Loucy (cell line): Measurements from ENCODE around the gene SUN5.

Experiments
- CTCF ChIP-seq: fragments of 200-600 bp; sonication (generic); conservative IDR thresholded peaks from 2 replicates; pipeline ENCODE4 v1.5.1; 2014; ENCODE audit warnings: mild to moderate bottlenecking, antibody characterized with exemption, low read length
- EZH2phosphoT487 ChIP-seq: fragments of 200-600 bp; IDR thresholded peaks from 2 replicates; pipeline ENCODE4 v1.6.1; 2018; ENCODE audit warnings: antibody characterized with exemption, mild to moderate bottlenecking, moderate library complexity, borderline replicate concordance

GRCh38 chr20:32984631-32985354 is 19.4 kb downstream of the SUN5 start:
- TF ChIP-seq CTCF (no peak), EZH2phosphoT487 (no peak)
